Stomach (tissue), 4 donors: ENCODE data around the gene USP34.

Source experiments
- CTCF ChIP-seq, 7 experiments: fragments of 450-650 bp in 4 of 7; fragments of 200-600 bp in 3 of 7; sonication (generic) in 3 of 7; IDR thresholded peaks; one replicate each; pipeline ENCODE4 v1.5.1; 2016 to 2019; ENCODE audit warnings: antibody characterized with exemption in 7 of 7, control low read depth in 2 of 7, mild to moderate bottlenecking in 1 of 7
- EP300 ChIP-seq: sonication (generic); formaldehyde crosslinking; IDR thresholded peaks from one replicate; pipeline ENCODE4 v1.6.1; 2017; ENCODE audit warnings: antibody characterized with exemption
- POLR2A ChIP-seq, 4 donors: fragments of 450-650 bp; IDR thresholded peaks; one replicate each; pipeline ENCODE4 v1.6.1; 2016; ENCODE audit warnings: antibody characterized with exemption in 4 of 4, control low read depth in 2 of 4, mild to moderate bottlenecking in 1 of 4, moderate library complexity in 1 of 4
- POLR2AphosphoS5 ChIP-seq, 3 donors: sonication (generic); formaldehyde crosslinking; IDR thresholded peaks; one replicate each; pipeline ENCODE4 v1.6.1; 2016; ENCODE audit warnings: antibody characterized with exemption in 3 of 3

GRCh38 chr2:61335187-61335586 lies 135.7 kb downstream of the USP34 start:
- TF ChIP-seq CTCF (IDR thresholded peaks at IDR 0.05) (no peak), EP300 (no peak), POLR2A (IDR thresholded peaks at IDR 0.05) (no peak), POLR2AphosphoS5 (IDR thresholded peaks at IDR 0.05) (no peak)
